Vagina (tissue), 2 donors: ENCODE results near the gene VMAC. TPM values are rescaled to one million over a fixed set of nuclear protein-coding genes. Genes with fewer than 3 reads are reported as not detected.

ENCODE experiments used
- DNase-seq, 2 donors: peaks; one replicate each; pipeline ENCODE4 v3.0.0-alpha.2; 2017; ENCODE audit errors: extremely low spot score in 2 of 2
- H3K27ac ChIP-seq: fragments of 200-600 bp; sonication (generic); one replicate; pipeline ENCODE4 v1.5.1; 2019
- H3K27me3 ChIP-seq: fragments of 200-600 bp; sonication (generic); one replicate; pipeline ENCODE4 v1.5.1; 2019
- H3K36me3 ChIP-seq, 2 donors: fragments of 200-600 bp; sonication (generic); one replicate each; pipeline ENCODE4 v1.5.1; 2017 to 2019
- H3K4me1 ChIP-seq: fragments of 200-600 bp; sonication (generic); one replicate; pipeline ENCODE4 v1.5.1; 2019
- H3K4me3 ChIP-seq, 2 donors: fragments of 200-600 bp; sonication (generic); 1 replicate in 1 of 2; 2 replicates in 1 of 2; pipeline ENCODE4 v1.5.1; 2016 to 2019
- H3K9me3 ChIP-seq: fragments of 200-600 bp; sonication (generic); one replicate; pipeline ENCODE4 v1.5.1; 2019
- POLR2A ChIP-seq, 2 donors: fragments of 450-650 bp; IDR thresholded peaks; one replicate each; pipeline ENCODE4 v1.6.1; 2017; ENCODE audit warnings: antibody characterized with exemption in 2 of 2, mild to moderate bottlenecking in 2 of 2, moderate library complexity in 2 of 2
- POLR2AphosphoS5 ChIP-seq, 2 donors: sonication (generic); formaldehyde crosslinking; IDR thresholded peaks; one replicate each; pipeline ENCODE4 v1.9.0; 2017; ENCODE audit warnings: antibody characterized with exemption in 2 of 2, mild to moderate bottlenecking in 2 of 2, low read depth in 1 of 2; ENCODE audit not compliant: insufficient read depth in 1 of 2
- intact Hi-C: fragments of 100-400 bp; cut with DNase I; formaldehyde crosslinking; loops from one replicate; pipeline ENCODE4 v1.15.1; 2023
- total RNA-seq: library from RNA; depleted of rRNA; stranded (reverse); fragments of >200 nt; gene quantifications from one replicate; pipeline ENCODE4 v1.2.3, GENCODE V29; 2016
- TF ChIP-seq, protein P1 (sequence below), 3 experiments: fragments of 450-650 bp in 2 of 3; fragments of 200-600 bp in 1 of 3; sonication (generic) in 1 of 3; IDR thresholded peaks; one replicate each; pipeline ENCODE4 v1.5.1; 2017 to 2019; ENCODE audit warnings: antibody characterized with exemption in 3 of 3, mild to moderate bottlenecking in 2 of 3, moderate library complexity in 2 of 3

The VMAC gene
- total RNA-seq, 1 donor from 2014 or later, result 7.9 TPM

DNA sequence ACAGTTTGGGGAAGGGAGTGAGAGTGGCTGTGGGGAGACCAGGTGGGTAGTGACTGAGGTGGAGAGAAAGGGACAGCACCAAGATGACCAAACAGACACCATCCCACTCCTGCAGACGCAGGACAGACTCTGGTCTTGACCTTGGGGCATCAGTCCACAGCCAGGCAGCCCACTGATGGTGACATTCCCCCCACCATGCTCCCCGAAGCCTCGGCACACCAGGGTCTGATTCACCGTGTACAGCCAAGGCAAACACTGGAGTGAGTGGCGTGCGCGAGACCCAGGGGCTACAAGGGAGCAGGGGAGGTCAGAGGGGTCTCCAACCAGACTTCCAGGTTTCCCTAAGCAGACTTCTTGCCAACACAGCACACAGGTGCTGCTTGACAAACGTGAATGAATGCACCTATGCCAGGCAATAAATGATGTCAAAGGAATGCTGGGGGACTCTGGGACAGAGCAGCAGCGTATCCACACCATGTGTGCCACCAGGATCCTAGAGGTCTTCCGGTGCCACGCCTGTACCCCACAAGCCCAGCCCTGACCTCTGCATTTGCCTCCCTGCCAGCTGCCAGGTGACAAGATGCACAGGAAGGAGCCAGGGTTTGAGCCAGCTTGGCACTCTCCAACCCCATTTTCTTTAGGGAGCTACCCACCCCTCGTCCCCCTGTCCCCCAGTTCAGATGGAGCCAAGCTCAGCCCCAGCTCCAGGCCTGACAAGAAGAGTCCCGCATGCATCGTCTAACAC is 54.8 kb downstream of the VMAC start:
- intact Hi-C loops, result no loop called here
- peaks cover 80% of the 10 kb centered on the region for H3K4me1 ChIP-seq
- no peak for DNase-seq
- H3K9me3 ChIP-seq, result no peaks in the 10 kb centered on the region
- no peaks in the 10 kb centered on the region for H3K27me3 ChIP-seq
- no peak for TF ChIP-seq POLR2A (IDR thresholded peaks at IDR 0.05)
- TF ChIP-seq, protein P1, sequence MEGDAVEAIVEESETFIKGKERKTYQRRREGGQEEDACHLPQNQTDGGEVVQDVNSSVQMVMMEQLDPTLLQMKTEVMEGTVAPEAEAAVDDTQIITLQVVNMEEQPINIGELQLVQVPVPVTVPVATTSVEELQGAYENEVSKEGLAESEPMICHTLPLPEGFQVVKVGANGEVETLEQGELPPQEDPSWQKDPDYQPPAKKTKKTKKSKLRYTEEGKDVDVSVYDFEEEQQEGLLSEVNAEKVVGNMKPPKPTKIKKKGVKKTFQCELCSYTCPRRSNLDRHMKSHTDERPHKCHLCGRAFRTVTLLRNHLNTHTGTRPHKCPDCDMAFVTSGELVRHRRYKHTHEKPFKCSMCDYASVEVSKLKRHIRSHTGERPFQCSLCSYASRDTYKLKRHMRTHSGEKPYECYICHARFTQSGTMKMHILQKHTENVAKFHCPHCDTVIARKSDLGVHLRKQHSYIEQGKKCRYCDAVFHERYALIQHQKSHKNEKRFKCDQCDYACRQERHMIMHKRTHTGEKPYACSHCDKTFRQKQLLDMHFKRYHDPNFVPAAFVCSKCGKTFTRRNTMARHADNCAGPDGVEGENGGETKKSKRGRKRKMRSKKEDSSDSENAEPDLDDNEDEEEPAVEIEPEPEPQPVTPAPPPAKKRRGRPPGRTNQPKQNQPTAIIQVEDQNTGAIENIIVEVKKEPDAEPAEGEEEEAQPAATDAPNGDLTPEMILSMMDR (IDR thresholded peaks at IDR 0.05), result no peak
- no peak for TF ChIP-seq POLR2AphosphoS5 (IDR thresholded peaks at IDR 0.05; ENCODE audit: insufficient read depth in 1 of 2, low read depth in 1 of 2)
- no peak overlapping the region for H3K4me3 ChIP-seq
- no peaks in the 10 kb centered on the region for H3K36me3 ChIP-seq
- H3K27ac ChIP-seq, result no peak overlapping the region

Other genes with a start within 250 kb of the VMAC start
- gene MICOS13, start 224.4 kb upstream of the VMAC start, total RNA-seq, result 83.2 TPM
- gene HSD11B1L, start 223.8 kb upstream of the VMAC start, total RNA-seq, result 10.3 TPM
- gene RPL36, start 214.6 kb upstream of the VMAC start, total RNA-seq, result 703 TPM
- gene LONP1, start 184.7 kb upstream of the VMAC start, total RNA-seq, result 53.3 TPM
- gene CATSPERD, start 184.2 kb upstream of the VMAC start, total RNA-seq, result not detected
- 0.98 TPM for gene PRR22, start 120.1 kb upstream of the VMAC start, total RNA-seq
- 39.0 TPM for gene DUS3L, start 113.7 kb upstream of the VMAC start, total RNA-seq
- gene NRTN, start 99.8 kb upstream of the VMAC start, total RNA-seq, result 3.7 TPM
- gene FUT6, start 65.2 kb upstream of the VMAC start, total RNA-seq, result 36.8 TPM
- gene FUT3, start 53.4 kb upstream of the VMAC start, total RNA-seq, result 20.9 TPM
- gene FUT5, start 34.3 kb upstream of the VMAC start, total RNA-seq, result not detected
- 318 TPM for gene NDUFA11, start 1.1 kb upstream of the VMAC start, total RNA-seq
- 35.8 TPM for gene CAPS, start 9.4 kb downstream of the VMAC start, total RNA-seq
- 110 TPM for gene RANBP3, start 73.3 kb downstream of the VMAC start, total RNA-seq
- 12.0 TPM for gene RFX2, start 205.6 kb downstream of the VMAC start, total RNA-seq
- gene ACSBG2, start 230.8 kb downstream of the VMAC start, total RNA-seq, result not detected